Fibroblast of pulmonary artery (primary cell): ENCODE measurements around the gene RNF112.
"Not testable (repeated sequence)": the region's sequence is repeated elsewhere in the genome, so short reads cannot be mapped to it uniquely, and the experiment has no call there.

Experiments
- DNase-seq: peaks from one replicate; pipeline ENCODE4 v3.0.0-alpha.2; 2010; ENCODE audit warnings: low read depth
- H3K4me3 ChIP-seq: replicated peaks from 2 replicates; pipeline ENCODE4 v1.5.1; 2011; ENCODE audit warnings: low read depth, mild to moderate bottlenecking, control low read depth, low read length, moderate library complexity
- CTCF ChIP-seq: IDR thresholded peaks from 2 replicates; pipeline ENCODE4 v1.5.1; 2011; ENCODE audit warnings: mild to moderate bottlenecking, control low read depth, low read length, inconsistent platforms; ENCODE audit errors: missing control alignments

The RNF112 gene

GRCh38 chr17:19433255-19433654 lies 22.2 kb downstream of the RNF112 start:
- no peak for TF ChIP-seq CTCF
- no peak overlapping the region for H3K4me3 ChIP-seq
- no peak for DNase-seq

- no peak for TF ChIP-seq CTCF
- H3K4me3 ChIP-seq = no peak overlapping the region
- DNase-seq = no peak
Measured at GRCh38 chr17:19433727-19434340, 22.8 kb downstream of the RNF112 start.

- DNase-seq = no peak
- no peak for TF ChIP-seq CTCF
- no peak overlapping the region for H3K4me3 ChIP-seq
Measured at GRCh38 chr17:19440421-19440820, 29.4 kb downstream of the RNF112 start.

GRCh38 chr17:19441288-19441687 lies 30.3 kb downstream of the RNF112 start:
- DNase-seq = not testable (repeated sequence)

GRCh38 chr17:19442731-19443130 lies 31.7 kb downstream of the RNF112 start:
- DNase-seq = no peak
- no peak for TF ChIP-seq CTCF
- H3K4me3 ChIP-seq = no peak overlapping the region

More at GRCh38 chr17:19441288-19441687, 30.3 kb downstream of the RNF112 start:
- H3K4me3 ChIP-seq = not testable (repeated sequence)

- DNase-seq = no peak
- no peak for TF ChIP-seq CTCF
- H3K4me3 ChIP-seq = no peak overlapping the region
Measured at GRCh38 chr17:19443148-19443547, 32.1 kb downstream of the RNF112 start.

- no peak overlapping the region for H3K4me3 ChIP-seq
- no peak for TF ChIP-seq CTCF
- DNase-seq = no peak
Measured at GRCh38 chr17:19445105-19445504, 34.1 kb downstream of the RNF112 start.

- not testable (repeated sequence) for H3K4me3 ChIP-seq, DNase-seq
Measured at GRCh38 chr17:19446577-19446976, 35.5 kb downstream of the RNF112 start.
